ENCODE data around the gene F12. TPM values are rescaled to one million over a fixed set of nuclear protein-coding genes. Genes with fewer than 3 reads are reported as not detected.

F12 gene
- total RNA-seq, 1 experiment from 2014 or later: not detected

DNA sequence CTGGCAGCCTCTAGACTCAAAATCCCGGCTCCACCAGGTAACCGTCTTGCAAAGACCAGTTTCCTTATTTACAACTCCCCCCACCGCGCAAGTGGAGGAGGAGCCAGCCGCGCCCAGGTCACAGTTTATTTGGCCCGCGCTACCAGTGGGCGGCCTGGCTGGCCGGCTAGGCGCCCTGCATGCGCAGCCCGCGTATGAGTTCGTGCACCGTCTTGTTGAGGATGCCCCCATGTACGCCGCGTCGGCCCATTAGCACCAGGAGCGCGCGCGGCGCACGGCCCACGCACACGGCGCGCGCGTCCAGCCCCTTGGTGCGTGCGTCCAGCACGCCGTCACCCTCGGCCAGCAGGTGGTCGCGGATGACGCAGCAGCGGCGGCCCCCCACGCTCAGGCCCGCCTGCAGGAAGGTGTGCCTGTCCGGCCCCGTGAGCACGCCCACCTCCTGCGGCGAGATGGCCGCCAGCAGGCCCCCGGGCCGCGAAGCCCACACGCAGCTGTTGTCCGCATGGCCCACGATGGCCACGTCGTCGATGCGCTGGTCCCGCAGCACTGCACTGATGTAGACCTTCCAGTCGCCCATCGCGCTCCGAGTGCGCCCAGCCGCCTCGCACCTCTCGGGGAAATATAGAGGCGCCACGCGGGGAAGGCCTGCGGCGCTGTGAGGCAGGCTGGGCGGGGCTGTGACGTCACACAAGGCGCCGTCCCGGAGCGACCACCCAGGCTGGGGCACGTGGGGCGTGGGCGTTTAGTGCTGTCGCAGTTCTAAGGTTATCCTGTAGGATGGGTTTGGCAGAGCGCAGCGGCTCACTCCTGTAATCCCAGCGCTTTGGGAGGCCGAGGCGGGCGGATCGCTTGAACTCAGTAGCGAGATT lies 9.1 kb downstream of the F12 start, which contains the start of gene PFN3:
TSS of gene PFN3 (minus strand) at position 665 of the 872 bp plus-strand sequence. CDS start at position 580, 85 bp downstream.
- DNase-seq (ENCODE audit: low spot score): peak; percentile 53
- Histone ChIP-seq H3K27ac (ENCODE audit: low read depth, low read length, poor library complexity, severe bottlenecking) (no peak within 1 kb of the TSS), H3K9me3 (ENCODE audit: low read depth, low read length, poor library complexity, severe bottlenecking) (no peaks in the 10 kb centered on the region), H3K27me3 (replicated peaks; ENCODE audit: insufficient read depth, low read depth, low read length, poor library complexity) (peaks cover 44% of the 10 kb centered on the region), H3K4me3 (ENCODE audit: low read depth, low read length, poor library complexity, severe bottlenecking) (no peak within 1 kb of the TSS), H3K4me1 (ENCODE audit: insufficient read depth, low read length, poor library complexity, severe bottlenecking) (peaks cover 18% of the 10 kb centered on the region), H3K36me3 (ENCODE audit: insufficient read depth, low read length, poor library complexity, severe bottlenecking) (no peaks in the 10 kb centered on the region)
- POLR2A ChIA-PET (ENCODE audit: low non-redundant PET): no interaction called here
- CTCF ChIA-PET: no interaction called here
- TF ChIP-seq, protein P1, sequence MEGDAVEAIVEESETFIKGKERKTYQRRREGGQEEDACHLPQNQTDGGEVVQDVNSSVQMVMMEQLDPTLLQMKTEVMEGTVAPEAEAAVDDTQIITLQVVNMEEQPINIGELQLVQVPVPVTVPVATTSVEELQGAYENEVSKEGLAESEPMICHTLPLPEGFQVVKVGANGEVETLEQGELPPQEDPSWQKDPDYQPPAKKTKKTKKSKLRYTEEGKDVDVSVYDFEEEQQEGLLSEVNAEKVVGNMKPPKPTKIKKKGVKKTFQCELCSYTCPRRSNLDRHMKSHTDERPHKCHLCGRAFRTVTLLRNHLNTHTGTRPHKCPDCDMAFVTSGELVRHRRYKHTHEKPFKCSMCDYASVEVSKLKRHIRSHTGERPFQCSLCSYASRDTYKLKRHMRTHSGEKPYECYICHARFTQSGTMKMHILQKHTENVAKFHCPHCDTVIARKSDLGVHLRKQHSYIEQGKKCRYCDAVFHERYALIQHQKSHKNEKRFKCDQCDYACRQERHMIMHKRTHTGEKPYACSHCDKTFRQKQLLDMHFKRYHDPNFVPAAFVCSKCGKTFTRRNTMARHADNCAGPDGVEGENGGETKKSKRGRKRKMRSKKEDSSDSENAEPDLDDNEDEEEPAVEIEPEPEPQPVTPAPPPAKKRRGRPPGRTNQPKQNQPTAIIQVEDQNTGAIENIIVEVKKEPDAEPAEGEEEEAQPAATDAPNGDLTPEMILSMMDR (conservative IDR thresholded peaks at IDR 0.05; ENCODE audit: low read depth, low read length): no peak
- TF ChIP-seq EZH2 (IDR thresholded peaks at IDR 0.05; ENCODE audit: borderline replicate concordance, low read depth, low read length, poor library complexity, severe bottlenecking): no peak
- intact Hi-C loops (cut with micrococcal nuclease; ENCODE audit: unreplicated experiment): no loop called here
- no TSS peak for BruUV-seq (replicated peaks)

DNA sequence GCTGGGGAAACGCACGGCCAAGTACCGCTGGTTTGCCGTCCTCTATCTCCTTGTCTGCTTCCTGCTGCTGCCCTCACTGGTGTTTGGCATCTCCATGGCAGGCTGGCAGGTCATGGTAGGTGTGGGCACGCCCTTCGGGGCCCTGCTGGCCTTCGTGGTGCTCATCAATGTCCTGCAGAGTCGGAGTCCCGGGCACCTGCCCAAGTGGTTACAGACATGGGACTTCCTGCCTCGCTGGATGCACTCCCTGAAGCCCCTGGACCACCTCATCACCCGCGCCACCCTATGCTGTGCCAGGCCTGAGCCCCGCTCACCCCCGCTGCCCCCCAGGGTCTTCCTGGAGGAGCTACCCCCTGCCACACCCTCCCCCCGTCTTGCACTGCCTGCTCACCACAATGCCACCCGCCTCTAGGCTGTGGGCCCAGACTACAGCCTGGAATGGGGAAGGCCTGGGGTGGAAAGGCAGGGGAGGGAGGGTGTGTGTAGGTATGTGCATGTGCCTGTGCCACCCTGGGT lies 11.4 kb downstream of the F12 start:
- TF ChIP-seq, protein P1 (conservative IDR thresholded peaks at IDR 0.05; ENCODE audit: low read depth, low read length): no peak
- TF ChIP-seq EZH2 (IDR thresholded peaks at IDR 0.05; ENCODE audit: borderline replicate concordance, low read depth, low read length, poor library complexity, severe bottlenecking): no peak
- peaks cover 33% of the 10 kb centered on the region for H3K27me3 ChIP-seq (replicated peaks; ENCODE audit: insufficient read depth, low read depth, low read length, poor library complexity)
- H3K9me3 ChIP-seq (ENCODE audit: low read depth, low read length, poor library complexity, severe bottlenecking): no peaks in the 10 kb centered on the region
- POLR2A ChIA-PET (ENCODE audit: low non-redundant PET): no interaction called here
- intact Hi-C loops (cut with micrococcal nuclease; ENCODE audit: unreplicated experiment): no loop called here
- H3K27ac ChIP-seq (ENCODE audit: low read depth, low read length, poor library complexity, severe bottlenecking): no peak overlapping the region
- DNase-seq (ENCODE audit: low spot score): no peak
- no peaks in the 10 kb centered on the region for H3K36me3 ChIP-seq (ENCODE audit: insufficient read depth, low read length, poor library complexity, severe bottlenecking)
- CTCF ChIA-PET: no interaction called here
- BruUV-seq (replicated peaks): no TSS peak
- H3K4me3 ChIP-seq (ENCODE audit: low read depth, low read length, poor library complexity, severe bottlenecking): no peak overlapping the region
- peaks cover 7% of the 10 kb centered on the region for H3K4me1 ChIP-seq (ENCODE audit: insufficient read depth, low read length, poor library complexity, severe bottlenecking)

DNA sequence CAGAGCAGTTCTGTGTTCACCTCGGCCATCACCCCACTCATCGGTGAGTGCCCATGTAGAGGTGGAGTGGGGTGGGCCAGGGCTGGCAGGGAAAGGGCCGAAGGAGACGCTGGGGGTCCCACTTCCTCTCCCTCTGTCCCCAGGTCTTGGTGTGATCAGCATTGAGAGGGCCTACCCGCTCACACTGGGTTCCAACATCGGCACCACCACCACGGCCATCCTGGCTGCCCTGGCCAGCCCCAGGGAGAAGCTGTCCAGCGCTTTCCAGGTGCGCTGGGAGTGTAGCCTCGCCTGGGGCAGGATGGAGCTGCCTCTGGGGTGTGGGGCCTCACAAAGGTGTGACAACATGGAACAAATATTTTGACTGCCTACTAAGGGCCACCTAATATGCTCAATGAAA lies 12.6 kb downstream of the F12 start:
- Histone ChIP-seq H3K4me1 (ENCODE audit: insufficient read depth, low read length, poor library complexity, severe bottlenecking) (peaks cover 1% of the 10 kb centered on the region), H3K27me3 (replicated peaks; ENCODE audit: insufficient read depth, low read depth, low read length, poor library complexity) (peaks cover 21% of the 10 kb centered on the region), H3K27ac (ENCODE audit: low read depth, low read length, poor library complexity, severe bottlenecking) (no peak overlapping the region), H3K9me3 (ENCODE audit: low read depth, low read length, poor library complexity, severe bottlenecking) (no peaks in the 10 kb centered on the region), H3K4me3 (ENCODE audit: low read depth, low read length, poor library complexity, severe bottlenecking) (no peak overlapping the region), H3K36me3 (ENCODE audit: insufficient read depth, low read length, poor library complexity, severe bottlenecking) (no peaks in the 10 kb centered on the region)
- DNase-seq (ENCODE audit: low spot score): no peak
- BruUV-seq (replicated peaks): no TSS peak
- intact Hi-C loops (cut with micrococcal nuclease; ENCODE audit: unreplicated experiment): no loop called here
- TF ChIP-seq, protein P1 (conservative IDR thresholded peaks at IDR 0.05; ENCODE audit: low read depth, low read length): no peak
- no peak for TF ChIP-seq EZH2 (IDR thresholded peaks at IDR 0.05; ENCODE audit: borderline replicate concordance, low read depth, low read length, poor library complexity, severe bottlenecking)
- ChIA-PET POLR2A (ENCODE audit: low non-redundant PET) (no interaction called here), CTCF (no interaction called here)

Data from A673 (cell line).